GDM1 (cell line): ENCODE data around the gene FAM120B.

ENCODE experiments used
- DNase-seq: peaks from one replicate; lab custom pipeline; 2025; lab: John Stamatoyannopoulos, UW

The FAM120B gene

DNA sequence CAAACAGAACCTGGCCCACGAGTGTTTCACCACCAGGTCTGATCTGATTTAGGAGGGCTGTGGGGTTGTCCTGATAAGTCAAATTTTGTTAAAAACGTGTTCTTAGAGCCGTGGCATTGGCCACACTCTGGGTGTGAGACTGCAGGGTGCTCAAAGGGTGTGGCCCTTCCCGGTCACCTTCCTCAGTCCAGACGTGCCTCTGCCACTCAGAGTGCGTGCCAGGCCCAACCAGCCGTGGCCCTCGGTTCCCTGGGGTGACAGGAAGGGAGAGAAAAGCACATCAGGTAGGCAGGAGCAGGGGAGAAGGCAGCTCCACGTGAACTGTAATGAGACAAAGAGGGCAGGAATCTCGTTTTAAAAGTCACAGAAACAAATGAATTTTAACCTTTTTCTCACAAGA lies 115.4 kb downstream of the FAM120B start:
- no peak for DNase-seq

GRCh38 chr6:170423030-170423429 lies 116.5 kb downstream of the FAM120B start:
- DNase-seq = no peak

DNA sequence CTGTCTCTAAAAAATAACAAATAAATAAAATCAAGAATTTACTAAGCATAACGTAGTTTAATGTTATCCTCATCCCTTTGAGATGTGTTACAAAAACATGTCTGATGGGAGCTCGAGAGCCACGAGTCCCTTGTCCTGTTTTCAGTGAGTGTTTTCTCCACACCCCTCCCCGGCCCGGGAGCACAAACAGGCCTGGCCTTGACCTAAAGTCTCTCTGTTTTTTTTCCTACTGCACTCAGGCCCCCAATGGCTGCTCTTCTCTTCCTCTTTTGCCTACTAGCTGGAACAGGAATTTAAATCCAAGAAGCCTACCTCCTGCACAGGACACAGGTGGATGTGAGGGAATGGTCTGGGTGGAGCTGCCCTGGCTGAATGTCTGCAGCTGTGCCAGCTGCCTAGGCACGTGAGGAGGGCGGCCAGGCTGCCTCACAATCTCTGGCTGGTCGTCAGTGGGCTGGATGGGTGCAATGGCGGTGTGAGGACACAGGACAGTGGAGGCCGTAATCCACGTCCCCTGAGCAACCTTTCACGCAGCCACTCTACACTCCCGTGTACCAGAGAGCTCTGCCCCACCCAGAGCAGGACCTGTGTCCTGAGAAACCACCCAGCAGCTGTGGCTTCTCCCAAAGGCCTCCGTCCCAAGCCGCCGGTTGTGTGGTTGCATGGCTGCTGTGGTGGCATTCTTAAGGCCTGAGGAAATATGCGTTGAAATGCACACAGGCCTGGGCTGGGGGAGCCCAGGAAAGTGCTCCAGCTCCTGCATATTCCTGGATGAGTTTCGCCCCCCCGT lies 117.5 kb downstream of the FAM120B start:
- DNase-seq = no peak

DNA sequence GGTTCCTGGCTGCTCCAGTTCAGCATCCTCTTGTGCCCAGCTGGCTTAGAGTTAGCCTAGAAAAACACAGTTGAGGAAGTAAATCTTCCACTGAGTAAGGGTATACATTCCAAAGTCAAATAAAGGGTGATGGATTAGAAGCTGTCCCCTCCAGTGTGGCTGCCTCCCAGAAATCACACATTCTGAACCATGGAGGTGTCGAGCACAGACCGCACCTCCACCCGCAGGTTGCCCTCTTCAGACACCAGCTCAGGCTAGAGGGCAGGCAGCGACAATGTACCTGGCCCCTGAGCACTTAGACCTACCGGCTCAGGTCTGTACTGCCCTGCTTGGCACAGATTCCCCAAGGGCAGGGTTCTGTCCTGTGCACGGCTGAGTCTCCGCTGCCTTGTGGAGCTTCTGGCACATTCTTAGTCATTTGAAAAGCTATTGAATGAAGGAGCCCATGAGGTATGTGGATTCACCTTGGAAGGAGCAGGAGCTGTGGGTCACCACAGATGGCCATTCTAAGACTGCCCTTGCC lies 118.1 kb downstream of the FAM120B start:
- no peak for DNase-seq

DNA sequence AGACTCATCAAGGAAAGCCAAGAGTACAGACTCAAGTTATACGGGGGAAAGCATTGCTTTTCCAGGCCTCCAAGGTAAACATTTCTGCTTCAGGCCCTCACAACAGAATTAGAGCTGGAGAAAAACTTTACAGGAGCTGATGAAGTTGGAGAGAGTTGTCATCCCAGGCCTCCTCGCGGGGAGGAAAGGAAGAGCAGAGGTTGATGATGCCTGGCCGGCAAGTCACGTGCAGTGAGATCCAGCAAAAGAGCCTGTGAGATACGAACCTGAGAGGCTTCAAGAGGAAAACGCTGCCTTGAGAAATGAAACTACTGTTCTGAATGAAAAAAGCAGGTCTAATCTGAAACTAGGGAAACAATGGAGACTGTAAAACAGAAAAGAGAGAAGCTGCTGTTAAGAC lies 122.9 kb downstream of the FAM120B start:
- DNase-seq = no peak

GRCh38 chr6:170433163-170434116 lies 126.9 kb downstream of the FAM120B start:
- DNase-seq = no peak

DNA sequence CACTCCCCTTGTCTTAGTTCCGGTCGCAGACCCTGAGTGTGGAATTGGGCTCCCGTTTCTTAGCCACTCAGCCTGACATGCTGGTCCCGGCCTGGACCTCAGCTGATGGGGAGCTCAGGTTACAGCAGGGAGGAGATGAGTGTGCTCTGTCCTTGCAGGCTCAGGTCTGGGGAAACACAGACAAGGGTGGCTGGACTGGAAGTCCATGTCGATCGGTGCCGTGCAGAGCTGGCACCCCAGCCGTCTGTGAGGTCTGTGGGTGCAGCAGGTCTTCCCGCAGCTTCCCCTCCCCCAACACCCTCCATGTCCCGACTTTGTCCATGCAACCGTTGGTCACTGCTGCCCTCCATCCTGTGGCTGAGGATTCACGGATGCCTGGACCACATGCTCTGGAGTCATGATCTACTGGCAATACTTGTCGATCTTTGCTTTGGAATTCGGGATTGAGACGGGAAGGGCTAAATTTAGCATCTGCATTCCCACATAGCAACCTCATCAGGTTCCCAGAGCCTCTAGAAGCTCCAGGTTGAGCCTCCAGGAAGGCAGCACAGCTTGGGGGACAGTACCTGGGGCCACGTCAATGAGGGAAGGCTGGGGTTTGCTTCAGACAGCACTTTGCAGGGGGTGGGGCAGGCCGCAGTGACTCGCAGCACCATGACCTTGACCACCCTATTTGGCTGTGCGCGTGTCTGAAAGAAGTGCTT lies 127.7 kb downstream of the FAM120B start:
- no peak for DNase-seq

DNA sequence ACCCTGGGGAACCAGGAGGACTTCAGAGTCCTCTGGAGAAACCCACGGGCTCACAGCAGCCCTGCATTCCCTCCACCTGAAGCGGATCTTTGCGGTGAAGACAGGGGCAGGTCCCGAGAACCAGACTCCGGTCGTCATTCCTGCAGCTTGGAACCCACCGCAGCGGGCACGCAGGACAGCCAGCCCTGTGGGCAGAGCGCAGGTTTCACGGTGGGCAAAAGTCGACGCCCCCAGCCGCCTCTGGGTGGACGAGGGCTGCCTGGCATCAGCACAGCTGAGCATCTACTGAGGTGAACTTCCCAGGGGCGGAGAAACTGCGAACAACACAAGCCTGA lies 128.2 kb downstream of the FAM120B start:
- DNase-seq = no peak

- no peak for DNase-seq
Observed at GRCh38 chr6:170435766-170436165, 129.2 kb downstream of the FAM120B start.

- no peak for DNase-seq
Observed at GRCh38 chr6:170436209-170436809, 129.8 kb downstream of the FAM120B start.

DNA sequence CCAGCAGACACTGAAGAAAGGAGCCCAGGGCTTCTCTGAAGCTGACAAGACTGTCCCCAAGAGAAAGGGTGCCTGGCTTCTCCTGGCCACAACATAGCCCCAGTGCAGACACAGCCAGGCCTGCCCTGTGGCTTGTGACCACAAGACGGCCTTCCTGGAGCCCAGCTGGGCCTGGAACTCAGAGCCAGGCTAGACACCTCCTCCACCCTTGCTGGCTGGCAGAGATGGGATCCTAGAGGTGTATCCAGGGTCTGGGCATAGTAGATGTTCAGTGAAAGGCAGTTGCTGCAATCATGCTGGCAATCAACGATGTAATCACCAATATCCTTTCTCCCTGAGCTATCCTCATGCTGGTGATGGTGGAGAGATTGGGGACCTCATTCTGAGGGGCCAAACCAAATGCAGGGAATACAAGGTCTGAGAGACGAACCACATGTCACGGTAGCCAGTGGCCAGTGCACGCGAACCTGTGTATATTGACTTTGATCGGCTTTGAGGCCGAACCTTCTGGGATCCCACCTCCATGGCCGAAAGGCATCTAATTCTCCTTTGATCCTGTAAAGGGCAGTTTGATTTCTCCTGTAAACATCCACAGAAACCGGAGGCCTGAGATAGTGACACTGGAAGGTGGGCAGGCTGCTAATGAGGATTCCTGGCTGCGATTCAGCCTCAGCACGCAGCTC lies 131.3 kb downstream of the FAM120B start:
- no peak for DNase-seq

GRCh38 chr6:170438402-170438753 lies 131.8 kb downstream of the FAM120B start:
- DNase-seq = no peak

DNA sequence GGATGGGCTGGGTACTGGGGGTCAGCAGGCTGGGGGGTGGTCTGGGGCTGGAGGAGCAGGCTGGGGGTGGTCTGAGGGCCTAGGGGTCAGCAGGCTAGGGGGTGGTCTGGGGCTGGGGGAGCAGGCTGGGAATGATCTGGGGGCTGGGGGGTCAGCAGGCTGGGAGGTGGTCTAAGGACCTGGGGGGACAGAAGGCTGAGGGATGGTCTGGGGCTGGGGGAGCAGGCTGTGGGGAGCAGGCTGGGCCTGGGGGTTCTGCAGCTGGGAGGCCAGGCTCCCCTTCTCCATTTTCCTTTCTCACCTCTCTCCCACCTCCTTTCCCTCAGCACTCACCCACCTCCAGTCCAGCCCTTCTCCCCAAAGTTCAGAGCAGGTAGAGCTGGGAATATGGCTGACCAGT lies 132.3 kb downstream of the FAM120B start:
- no peak for DNase-seq

- no peak for DNase-seq
Observed at GRCh38 chr6:170439366-170440361, 133.1 kb downstream of the FAM120B start.

- no peak for DNase-seq
Observed at GRCh38 chr6:170440437-170440836, 133.9 kb downstream of the FAM120B start.

DNA sequence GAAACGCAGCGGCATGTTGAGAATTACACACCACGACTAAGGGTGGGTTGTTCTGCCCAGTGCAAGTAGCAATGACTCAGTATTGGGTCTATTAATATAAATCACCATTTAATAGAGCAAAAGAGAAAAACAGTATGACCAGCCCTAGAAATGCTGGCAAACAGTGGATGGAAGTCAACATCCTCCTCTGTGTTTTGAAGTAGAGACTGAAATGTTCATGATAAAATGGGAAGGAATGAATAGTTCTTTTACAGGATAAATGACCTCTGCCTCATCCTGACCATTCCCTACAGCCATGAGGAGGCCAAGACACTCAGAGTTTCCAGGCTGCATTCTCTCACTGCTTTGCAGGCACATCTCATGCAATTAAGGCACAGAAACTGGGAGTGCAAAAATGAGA lies 134.8 kb downstream of the FAM120B start:
- DNase-seq = no peak

GRCh38 chr6:170442596-170442995 lies 136.0 kb downstream of the FAM120B start:
- no peak for DNase-seq

DNA sequence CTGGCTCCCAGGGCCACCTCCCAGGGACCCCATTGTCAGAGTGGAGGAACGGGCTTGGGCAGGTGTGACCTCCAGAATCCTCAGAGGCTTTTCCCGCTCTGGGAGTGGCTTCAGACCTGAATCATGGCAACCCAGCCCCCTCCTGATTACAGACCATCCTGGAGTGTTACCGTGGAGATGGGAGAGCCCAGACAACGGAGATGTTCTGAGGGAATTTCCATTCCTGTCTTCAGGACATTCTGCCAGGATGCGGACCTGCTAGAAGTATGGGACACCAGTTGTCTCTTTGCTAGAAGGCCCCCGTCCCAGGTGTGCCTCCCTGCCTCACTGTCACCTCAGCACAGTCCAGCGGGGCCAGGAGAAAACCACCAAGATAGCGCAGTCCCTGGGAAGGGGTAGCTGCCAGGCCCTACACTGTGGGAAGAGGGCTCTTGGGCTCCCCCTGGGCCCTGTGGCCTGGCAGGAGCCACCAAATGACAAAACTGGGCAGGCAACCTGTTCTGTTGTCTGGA lies 136.6 kb downstream of the FAM120B start:
- DNase-seq = no peak

GRCh38 chr6:170444056-170444591 lies 137.6 kb downstream of the FAM120B start:
- DNase-seq = no peak

DNA sequence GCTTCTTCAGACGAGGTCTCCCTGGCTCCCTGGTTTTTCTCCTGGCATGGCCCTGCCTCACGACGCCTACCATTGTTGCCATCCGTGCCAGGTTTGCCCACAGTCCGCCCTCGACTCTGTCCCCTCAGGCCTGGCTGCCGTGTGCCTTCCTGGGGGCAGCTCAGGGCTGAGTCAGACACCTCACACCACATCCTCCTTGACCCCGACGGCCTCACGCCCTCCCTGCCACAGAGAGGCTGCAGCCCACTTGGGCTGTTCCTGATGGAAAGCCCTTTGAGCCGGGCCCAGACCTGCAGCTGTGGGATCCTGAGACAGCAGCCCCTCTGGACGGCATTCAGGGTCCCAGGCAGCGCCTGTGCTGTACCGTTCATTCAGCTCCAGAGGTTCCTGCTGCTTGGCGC lies 138.3 kb downstream of the FAM120B start:
- no peak for DNase-seq
